Caco-2 (cell line): Measurements from ENCODE around the gene MID1. TPM values are rescaled to one million over a fixed set of nuclear protein-coding genes. Genes with fewer than 3 reads are reported as not detected.

Experiments
- BruUV-seq: library from RNA; stranded (reverse); fragments of 400-500 nt; replicated peaks from 2 replicates; lab custom pipeline; 2021; lab: Mats Ljungman, UMichigan
- CTCF ChIA-PET: fragments of 300-600 bp; sonication (Branson Sonifier 250); formaldehyde crosslinking; loops from one replicate; lab custom pipeline; 2022; ENCODE audit warnings: antibody characterized with exemption; lab: Charles Lee
- POLR2A ChIA-PET: fragments of 300-600 bp; sonication (Branson Sonifier 250); formaldehyde crosslinking; loops from one replicate; lab custom pipeline; 2022; ENCODE audit warnings: antibody characterized with exemption; lab: Charles Lee
- DNase-seq, 2 experiments: peaks; one replicate each; pipeline versions ENCODE4 v3.0.0 to v3.0.0-alpha.2; 2020 to 2022
- H3K27me3 ChIP-seq: replicated peaks from 2 replicates; pipeline ENCODE4 v1.6.0; 2011; ENCODE audit warnings: low read length; ENCODE audit not compliant: control insufficient read depth, insufficient read depth
- H3K36me3 ChIP-seq: 2 replicates; pipeline ENCODE4 v1.5.1; 2011; ENCODE audit warnings: low read length; ENCODE audit not compliant: control insufficient read depth, insufficient read depth
- H3K4me1 ChIP-seq: fragments of 250-450 bp; sonication (Bioruptor Pico); 2 replicates; pipeline ENCODE4 v1.5.1; 2020; ENCODE audit warnings: mild to moderate bottlenecking
- H3K4me3 ChIP-seq: 2 replicates; pipeline ENCODE4 v1.5.1; 2011; ENCODE audit warnings: low read depth, mild to moderate bottlenecking, control low read depth, low read length
- H3K9me3 ChIP-seq: fragments of 250-450 bp; sonication (Bioruptor Pico); 2 replicates; pipeline ENCODE4 v1.5.1; 2020; ENCODE audit warnings: mild to moderate bottlenecking, moderate library complexity
- H3K27ac Mint-ChIP-seq: one replicate; pipeline ENCODE4 v1.8.0; 2022; ENCODE audit warnings: mixed read lengths; ENCODE audit not compliant: unreplicated experiment
- H3K27me3 Mint-ChIP-seq: one replicate; pipeline ENCODE4 v1.8.0; 2022; ENCODE audit warnings: mixed read lengths; ENCODE audit not compliant: insufficient read depth, unreplicated experiment
- H3K36me3 Mint-ChIP-seq: one replicate; pipeline ENCODE4 v1.8.0; 2022; ENCODE audit warnings: mild to moderate bottlenecking, mixed read lengths; ENCODE audit not compliant: insufficient read depth, unreplicated experiment
- H3K4me1 Mint-ChIP-seq: one replicate; pipeline ENCODE4 v1.8.0; 2022; ENCODE audit warnings: low read depth, mixed read lengths; ENCODE audit not compliant: unreplicated experiment
- H3K4me3 Mint-ChIP-seq: one replicate; pipeline ENCODE4 v1.8.0; 2022; ENCODE audit warnings: mild to moderate bottlenecking, moderate library complexity, mixed read lengths; ENCODE audit not compliant: unreplicated experiment
- H3K9me3 Mint-ChIP-seq: one replicate; pipeline ENCODE4 v1.8.0; 2022; ENCODE audit warnings: mixed read lengths; ENCODE audit not compliant: unreplicated experiment
- CTCF ChIP-seq, 2 experiments: fragments of 200-600 bp in 1 of 2; IDR thresholded peaks; 1 replicate in 1 of 2; 2 replicates in 1 of 2; pipeline versions ENCODE4 v1.5.1 to v1.8.0; 2011 to 2022; ENCODE audit warnings: antibody characterized with exemption in 1 of 2, control low read depth in 1 of 2, inconsistent platforms in 1 of 2, low read depth in 1 of 2, low read length in 1 of 2, mild to moderate bottlenecking in 1 of 2, moderate library complexity in 1 of 2; ENCODE audit not compliant: insufficient read depth in 1 of 2, severe bottlenecking in 1 of 2, unreplicated experiment in 1 of 2
- intact Hi-C: fragments of 100-400 bp; cut with micrococcal nuclease; formaldehyde crosslinking; loops from one replicate; pipeline ENCODE4 v1.10.0; 2022; ENCODE audit not compliant: unreplicated experiment
- total RNA-seq: library from RNA; stranded (reverse); gene quantifications from 2 replicates; pipeline ENCODE4 v1.2.3, GENCODE V29; 2022

MID1 gene
- total RNA-seq, 1 experiment from 2014 or later = 61.3 TPM

DNA sequence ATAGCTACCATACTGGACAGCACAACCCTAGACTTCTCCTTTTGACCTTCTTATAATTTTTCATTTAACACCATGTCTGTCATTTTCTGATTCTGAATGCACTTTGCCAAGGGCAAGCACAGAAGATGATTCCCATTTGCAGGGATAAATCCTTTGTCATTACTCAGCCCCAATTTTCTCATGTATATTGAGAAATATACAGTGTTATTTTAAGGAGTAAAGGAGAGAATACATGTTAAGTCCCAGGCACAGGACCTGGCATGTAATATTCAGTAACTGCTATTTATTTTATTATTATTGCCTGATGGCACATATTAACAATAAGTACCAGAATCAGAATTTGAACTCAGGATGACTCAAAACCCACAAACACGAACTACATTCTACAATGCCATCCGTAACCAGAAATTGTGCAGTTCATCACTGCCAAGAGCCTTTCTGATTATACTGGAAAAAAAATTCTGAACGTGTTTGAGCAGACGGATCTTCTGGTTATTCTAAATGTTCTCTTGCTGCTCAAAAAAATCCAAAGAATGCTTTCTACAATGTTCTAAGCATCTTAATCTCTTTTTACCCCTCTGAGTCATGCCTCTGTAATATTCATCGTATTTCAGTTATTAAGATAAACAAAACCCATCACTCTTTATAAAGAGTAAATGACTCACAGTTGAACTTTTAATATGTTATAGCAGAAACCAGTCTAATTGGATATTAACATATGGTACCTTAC is 170.0 kb downstream of the MID1 start:
- H3K36me3 ChIP-seq = no peaks in the 10 kb centered on the region
- H3K27ac Mint-ChIP-seq = no peak overlapping the region
- peaks cover 8% of the 10 kb centered on the region for H3K9me3 Mint-ChIP-seq
- no peaks in the 10 kb centered on the region for H3K9me3 ChIP-seq
- TF ChIP-seq CTCF (IDR thresholded peaks at IDR 0.05; ENCODE audit: insufficient read depth in 1 of 2, low read depth in 1 of 2, low read length in 1 of 2, severe bottlenecking in 1 of 2, unreplicated experiment in 1 of 2) = no peak
- CTCF ChIA-PET = no interaction called here
- no TSS peak for BruUV-seq
- intact Hi-C loops = no loop called here
- POLR2A ChIA-PET = no interaction called here
- no peaks in the 10 kb centered on the region for H3K27me3 Mint-ChIP-seq
- H3K4me1 ChIP-seq = no peaks in the 10 kb centered on the region
- DNase-seq = no peak
- no peaks in the 10 kb centered on the region for H3K4me1 Mint-ChIP-seq
- no peak overlapping the region for H3K4me3 ChIP-seq
- no peak overlapping the region for H3K4me3 Mint-ChIP-seq
- H3K36me3 Mint-ChIP-seq = peaks cover 54% of the 10 kb centered on the region
- H3K27me3 ChIP-seq = no peaks in the 10 kb centered on the region

DNA sequence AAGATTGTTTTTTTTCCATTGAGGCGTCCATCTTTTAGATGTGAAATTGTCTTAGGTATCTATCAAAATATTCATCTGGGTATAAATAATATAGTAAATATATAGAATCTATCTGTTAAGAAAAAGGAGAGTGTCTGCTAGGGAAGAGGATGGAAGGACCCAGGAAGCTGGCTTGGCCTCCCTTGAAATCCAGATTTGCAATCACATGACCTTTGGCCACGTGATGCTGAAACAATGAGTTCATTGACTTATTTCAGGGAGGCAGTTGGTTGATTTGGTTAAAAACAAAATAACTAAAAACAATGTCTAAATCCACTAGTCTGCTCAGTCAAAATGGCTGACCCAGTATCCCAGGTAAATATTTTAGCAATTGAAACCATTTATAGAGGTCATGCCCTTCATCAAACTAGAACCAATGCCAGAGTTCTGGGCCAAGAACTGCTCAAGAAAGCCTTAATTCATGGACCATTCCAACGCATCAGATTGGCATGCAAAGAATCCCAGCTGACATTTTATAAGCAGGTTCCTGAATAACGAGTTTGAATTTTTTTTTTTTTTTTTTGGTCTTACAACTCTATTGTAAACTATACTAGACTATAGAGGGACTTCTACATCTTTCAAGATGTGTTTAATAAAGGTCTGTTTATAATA is 172.7 kb downstream of the MID1 start:
- Histone ChIP-seq H3K27me3 (no peaks in the 10 kb centered on the region), H3K4me1 (no peaks in the 10 kb centered on the region), H3K9me3 (no peaks in the 10 kb centered on the region), H3K4me3 (no peak overlapping the region), H3K36me3 (no peaks in the 10 kb centered on the region)
- ChIA-PET CTCF (no interaction called here), POLR2A (no interaction called here)
- TF ChIP-seq CTCF (IDR thresholded peaks at IDR 0.05; ENCODE audit: insufficient read depth in 1 of 2, low read depth in 1 of 2, low read length in 1 of 2, severe bottlenecking in 1 of 2, unreplicated experiment in 1 of 2) = no peak
- no peak for DNase-seq
- Mint-ChIP-seq H3K27me3 (no peaks in the 10 kb centered on the region), H3K27ac (no peak overlapping the region), H3K4me1 (no peaks in the 10 kb centered on the region), H3K9me3 (no peaks in the 10 kb centered on the region), H3K36me3 (peaks cover 36% of the 10 kb centered on the region), H3K4me3 (no peak overlapping the region)
- no TSS peak for BruUV-seq
- intact Hi-C loops = loop anchor here (10.0 kb wide), 1 partner anchor 253 kb away; no protein-coding TSS in a partner anchor

- H3K27me3 ChIP-seq = no peaks in the 10 kb centered on the region
- peak; percentile 25 to 36 for DNase-seq
- no TSS peak for BruUV-seq
- no peaks in the 10 kb centered on the region for H3K4me1 Mint-ChIP-seq
- POLR2A ChIA-PET = interaction anchor here (0.8 kb wide), 1 partner anchor 22 kb away, joined by 8 read pairs; no protein-coding TSS in a partner anchor
- H3K4me3 Mint-ChIP-seq = no peak overlapping the region
- H3K36me3 ChIP-seq = no peaks in the 10 kb centered on the region
- H3K27me3 Mint-ChIP-seq = peaks cover 4% of the 10 kb centered on the region
- no peaks in the 10 kb centered on the region for H3K9me3 ChIP-seq
- H3K4me1 ChIP-seq = no peaks in the 10 kb centered on the region
- H3K4me3 ChIP-seq = no peak overlapping the region
- H3K27ac Mint-ChIP-seq = no peak overlapping the region
- no peaks in the 10 kb centered on the region for H3K9me3 Mint-ChIP-seq
- peak in 1 of 2 experiments; percentile 19 for TF ChIP-seq CTCF (IDR thresholded peaks at IDR 0.05; ENCODE audit: insufficient read depth in 1 of 2, low read depth in 1 of 2, low read length in 1 of 2, severe bottlenecking in 1 of 2, unreplicated experiment in 1 of 2)
- intact Hi-C loops = loop anchor here (2.0 to 10.0 kb wide), 2 partner anchors 193 to 249 kb away; no protein-coding TSS in a partner anchor
- peaks cover 22% of the 10 kb centered on the region for H3K36me3 Mint-ChIP-seq
- CTCF ChIA-PET = interaction anchor here (0.9 kb wide), 1 partner anchor 32 kb away, joined by 3 read pairs; no protein-coding TSS in a partner anchor
Measured at GRCh38 chrX:10444204-10444603, 176.2 kb downstream of the MID1 start.
